ENCODE data around the gene SPAG5.
"Not testable (repeated sequence)": the region's sequence is repeated elsewhere in the genome, so short reads cannot be mapped to it uniquely, and the experiment has no call there.

The SPAG5 gene

GRCh38 chr17:28604031-28604430, 5.2 kb upstream of the SPAG5 start:
- not testable (repeated sequence) for DNase-seq (ENCODE audit: low read depth)

- peak; percentile 65 for DNase-seq (ENCODE audit: low read depth)
Measured at GRCh38 chr17:28599311-28600184, 723 bp upstream of the SPAG5 start.

GRCh38 chr17:28598389-28598788, 436 bp downstream of the SPAG5 start:
- no peak for DNase-seq (ENCODE audit: low read depth)

GRCh38 chr17:28597606-28598383, 1.0 kb downstream of the SPAG5 start:
- no peak for DNase-seq (ENCODE audit: low read depth)

GRCh38 chr17:28592260-28592659, 6.6 kb downstream of the SPAG5 start:
- no peak for DNase-seq (ENCODE audit: low read depth)

GRCh38 chr17:28585851-28586250, 13.0 kb downstream of the SPAG5 start:
- no peak for DNase-seq (ENCODE audit: low read depth)

GRCh38 chr17:28584434-28584833, 14.4 kb downstream of the SPAG5 start:
- no peak for DNase-seq (ENCODE audit: low read depth)

- DNase-seq (ENCODE audit: low read depth) = no peak
Measured at GRCh38 chr17:28582513-28582912, 16.3 kb downstream of the SPAG5 start.

- no peak for DNase-seq (ENCODE audit: low read depth)
Measured at GRCh38 chr17:28580959-28581358, 17.9 kb downstream of the SPAG5 start.

- DNase-seq (ENCODE audit: low read depth) = no peak
Measured at GRCh38 chr17:28579526-28579925, 19.3 kb downstream of the SPAG5 start.

- no peak for DNase-seq (ENCODE audit: low read depth)
Measured at GRCh38 chr17:28578246-28579195, 20.3 kb downstream of the SPAG5 start.

- DNase-seq (ENCODE audit: low read depth) = no peak
Measured at GRCh38 chr17:28577466-28577824, 21.4 kb downstream of the SPAG5 start.

GRCh38 chr17:28576758-28577465, 21.9 kb downstream of the SPAG5 start, which contains the start of gene ALDOC:
Gene ALDOC (minus strand): TSS chr17:28576895. CDS start chr17:28575532, 1,363 bp downstream.
- DNase-seq (ENCODE audit: low read depth) = peak; percentile 78

GRCh38 chr17:28576016-28576415, 22.8 kb downstream of the SPAG5 start:
- not testable (repeated sequence) for DNase-seq (ENCODE audit: low read depth)

GRCh38 chr17:28575126-28575795, 23.6 kb downstream of the SPAG5 start:
- DNase-seq (ENCODE audit: low read depth) = no peak

GRCh38 chr17:28574526-28574925, 24.3 kb downstream of the SPAG5 start:
- DNase-seq (ENCODE audit: low read depth) = no peak

- DNase-seq (ENCODE audit: low read depth) = no peak
Measured at GRCh38 chr17:28573966-28574480, 24.8 kb downstream of the SPAG5 start.

- DNase-seq (ENCODE audit: low read depth) = no peak
Measured at GRCh38 chr17:28573521-28573920, 25.3 kb downstream of the SPAG5 start.

GRCh38 chr17:28573040-28573380, 25.8 kb downstream of the SPAG5 start:
- no peak for DNase-seq (ENCODE audit: low read depth)

- DNase-seq (ENCODE audit: low read depth) = no peak
Measured at GRCh38 chr17:28572259-28573039, 26.4 kb downstream of the SPAG5 start.
